A549 (cell line): ENCODE measurements around the gene KCTD12.

Experiments
- MAZ ChIP-seq: fragments of 150-350 bp; IDR thresholded peaks from 2 replicates; pipeline ENCODE4 v1.6.1; 2014; ENCODE audit warnings: antibody characterized with exemption, low read depth, low read length, borderline replicate concordance
- POLR2A ChIP-seq: IDR thresholded peaks from 2 replicates; pipeline ENCODE4 v1.6.1; 2012; ENCODE audit warnings: mild to moderate bottlenecking, low read length
- TF ChIP-seq, protein P1 (sequence below): fragments of 200-600 bp; sonication (generic); IDR thresholded peaks from 2 replicates; pipeline ENCODE4 v1.6.1; 2016; ENCODE audit warnings: antibody characterized with exemption, mild to moderate bottlenecking, moderate library complexity
- TF ChIP-seq, protein P2 (sequence below): fragments of 250-450 bp; sonication (Bioruptor Pico); IDR thresholded peaks from 2 replicates; pipeline ENCODE4 v1.5.0; 2021; ENCODE audit warnings: mild to moderate bottlenecking, moderate library complexity, borderline replicate concordance
- TF ChIP-seq, protein P3 (sequence below): fragments of >200 bp; sonication (Bioruptor Twin); formaldehyde crosslinking; IDR thresholded peaks from 3 replicates; pipeline ENCODE4 v1.6.1; 2016
- TF ChIP-seq, protein P4 (sequence below): IDR thresholded peaks from 2 replicates; pipeline ENCODE4 v1.6.1; 2012
- TF ChIP-seq, protein P5 (sequence below): fragments of >200 bp; sonication (Bioruptor Twin); formaldehyde crosslinking; IDR thresholded peaks from 3 replicates; pipeline ENCODE4 v1.5.1; 2016

DNA sequence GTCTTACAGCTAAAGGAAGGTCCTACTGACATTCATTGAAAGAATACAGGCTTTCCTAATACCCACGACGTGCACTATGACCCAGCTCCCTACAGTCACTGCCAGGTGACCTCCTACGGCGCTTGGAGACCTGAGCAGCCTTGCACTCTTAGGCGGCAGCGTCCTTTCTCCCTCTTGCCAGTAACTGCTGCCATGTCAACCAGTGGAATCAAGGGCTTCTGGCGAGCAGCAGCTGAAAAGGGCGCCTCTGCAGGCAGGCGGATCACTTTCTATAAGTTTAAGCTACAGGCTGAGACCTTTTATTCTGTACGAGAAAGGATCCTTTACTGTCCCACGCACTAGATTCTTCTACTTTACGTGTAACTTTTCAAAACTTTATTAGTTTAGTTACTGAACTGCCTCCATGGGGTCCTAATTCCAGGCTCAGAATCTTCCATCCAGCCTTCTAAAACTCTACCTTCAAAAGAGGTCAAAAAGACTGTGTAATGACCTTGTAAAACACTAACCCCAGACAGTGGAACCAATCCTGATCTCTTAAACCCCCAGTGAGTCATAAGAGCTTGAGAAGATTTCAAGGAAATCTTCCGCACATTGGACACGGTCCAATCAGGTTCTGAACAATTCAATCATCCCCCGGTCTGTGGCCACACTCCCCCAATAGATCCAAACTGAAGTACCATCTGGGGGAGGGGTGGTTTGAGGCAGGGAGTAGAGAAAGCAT, 1.9 kb downstream of the KCTD12 start:
- TF ChIP-seq, protein P1, sequence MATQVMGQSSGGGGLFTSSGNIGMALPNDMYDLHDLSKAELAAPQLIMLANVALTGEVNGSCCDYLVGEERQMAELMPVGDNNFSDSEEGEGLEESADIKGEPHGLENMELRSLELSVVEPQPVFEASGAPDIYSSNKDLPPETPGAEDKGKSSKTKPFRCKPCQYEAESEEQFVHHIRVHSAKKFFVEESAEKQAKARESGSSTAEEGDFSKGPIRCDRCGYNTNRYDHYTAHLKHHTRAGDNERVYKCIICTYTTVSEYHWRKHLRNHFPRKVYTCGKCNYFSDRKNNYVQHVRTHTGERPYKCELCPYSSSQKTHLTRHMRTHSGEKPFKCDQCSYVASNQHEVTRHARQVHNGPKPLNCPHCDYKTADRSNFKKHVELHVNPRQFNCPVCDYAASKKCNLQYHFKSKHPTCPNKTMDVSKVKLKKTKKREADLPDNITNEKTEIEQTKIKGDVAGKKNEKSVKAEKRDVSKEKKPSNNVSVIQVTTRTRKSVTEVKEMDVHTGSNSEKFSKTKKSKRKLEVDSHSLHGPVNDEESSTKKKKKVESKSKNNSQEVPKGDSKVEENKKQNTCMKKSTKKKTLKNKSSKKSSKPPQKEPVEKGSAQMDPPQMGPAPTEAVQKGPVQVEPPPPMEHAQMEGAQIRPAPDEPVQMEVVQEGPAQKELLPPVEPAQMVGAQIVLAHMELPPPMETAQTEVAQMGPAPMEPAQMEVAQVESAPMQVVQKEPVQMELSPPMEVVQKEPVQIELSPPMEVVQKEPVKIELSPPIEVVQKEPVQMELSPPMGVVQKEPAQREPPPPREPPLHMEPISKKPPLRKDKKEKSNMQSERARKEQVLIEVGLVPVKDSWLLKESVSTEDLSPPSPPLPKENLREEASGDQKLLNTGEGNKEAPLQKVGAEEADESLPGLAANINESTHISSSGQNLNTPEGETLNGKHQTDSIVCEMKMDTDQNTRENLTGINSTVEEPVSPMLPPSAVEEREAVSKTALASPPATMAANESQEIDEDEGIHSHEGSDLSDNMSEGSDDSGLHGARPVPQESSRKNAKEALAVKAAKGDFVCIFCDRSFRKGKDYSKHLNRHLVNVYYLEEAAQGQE, result no peak
- TF ChIP-seq MAZ, result no peak
- TF ChIP-seq, protein P2, sequence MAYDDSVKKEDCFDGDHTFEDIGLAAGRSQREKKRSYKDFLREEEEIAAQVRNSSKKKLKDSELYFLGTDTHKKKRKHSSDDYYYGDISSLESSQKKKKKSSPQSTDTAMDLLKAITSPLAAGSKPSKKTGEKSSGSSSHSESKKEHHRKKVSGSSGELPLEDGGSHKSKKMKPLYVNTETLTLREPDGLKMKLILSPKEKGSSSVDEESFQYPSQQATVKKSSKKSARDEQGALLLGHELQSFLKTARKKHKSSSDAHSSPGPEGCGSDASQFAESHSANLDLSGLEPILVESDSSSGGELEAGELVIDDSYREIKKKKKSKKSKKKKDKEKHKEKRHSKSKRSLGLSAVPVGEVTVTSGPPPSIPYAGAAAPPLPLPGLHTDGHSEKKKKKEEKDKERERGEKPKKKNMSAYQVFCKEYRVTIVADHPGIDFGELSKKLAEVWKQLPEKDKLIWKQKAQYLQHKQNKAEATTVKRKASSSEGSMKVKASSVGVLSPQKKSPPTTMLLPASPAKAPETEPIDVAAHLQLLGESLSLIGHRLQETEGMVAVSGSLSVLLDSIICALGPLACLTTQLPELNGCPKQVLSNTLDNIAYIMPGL (CRISPR knock-in tag), result no peak
- TF ChIP-seq, protein P3, sequence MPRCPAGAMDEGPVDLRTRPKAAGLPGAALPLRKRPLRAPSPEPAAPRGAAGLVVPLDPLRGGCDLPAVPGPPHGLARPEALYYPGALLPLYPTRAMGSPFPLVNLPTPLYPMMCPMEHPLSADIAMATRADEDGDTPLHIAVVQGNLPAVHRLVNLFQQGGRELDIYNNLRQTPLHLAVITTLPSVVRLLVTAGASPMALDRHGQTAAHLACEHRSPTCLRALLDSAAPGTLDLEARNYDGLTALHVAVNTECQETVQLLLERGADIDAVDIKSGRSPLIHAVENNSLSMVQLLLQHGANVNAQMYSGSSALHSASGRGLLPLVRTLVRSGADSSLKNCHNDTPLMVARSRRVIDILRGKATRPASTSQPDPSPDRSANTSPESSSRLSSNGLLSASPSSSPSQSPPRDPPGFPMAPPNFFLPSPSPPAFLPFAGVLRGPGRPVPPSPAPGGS, result no peak
- TF ChIP-seq, protein P4, sequence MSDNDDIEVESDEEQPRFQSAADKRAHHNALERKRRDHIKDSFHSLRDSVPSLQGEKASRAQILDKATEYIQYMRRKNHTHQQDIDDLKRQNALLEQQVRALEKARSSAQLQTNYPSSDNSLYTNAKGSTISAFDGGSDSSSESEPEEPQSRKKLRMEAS, result no peak
- no peak for TF ChIP-seq POLR2A
- TF ChIP-seq, protein P5, sequence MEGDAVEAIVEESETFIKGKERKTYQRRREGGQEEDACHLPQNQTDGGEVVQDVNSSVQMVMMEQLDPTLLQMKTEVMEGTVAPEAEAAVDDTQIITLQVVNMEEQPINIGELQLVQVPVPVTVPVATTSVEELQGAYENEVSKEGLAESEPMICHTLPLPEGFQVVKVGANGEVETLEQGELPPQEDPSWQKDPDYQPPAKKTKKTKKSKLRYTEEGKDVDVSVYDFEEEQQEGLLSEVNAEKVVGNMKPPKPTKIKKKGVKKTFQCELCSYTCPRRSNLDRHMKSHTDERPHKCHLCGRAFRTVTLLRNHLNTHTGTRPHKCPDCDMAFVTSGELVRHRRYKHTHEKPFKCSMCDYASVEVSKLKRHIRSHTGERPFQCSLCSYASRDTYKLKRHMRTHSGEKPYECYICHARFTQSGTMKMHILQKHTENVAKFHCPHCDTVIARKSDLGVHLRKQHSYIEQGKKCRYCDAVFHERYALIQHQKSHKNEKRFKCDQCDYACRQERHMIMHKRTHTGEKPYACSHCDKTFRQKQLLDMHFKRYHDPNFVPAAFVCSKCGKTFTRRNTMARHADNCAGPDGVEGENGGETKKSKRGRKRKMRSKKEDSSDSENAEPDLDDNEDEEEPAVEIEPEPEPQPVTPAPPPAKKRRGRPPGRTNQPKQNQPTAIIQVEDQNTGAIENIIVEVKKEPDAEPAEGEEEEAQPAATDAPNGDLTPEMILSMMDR, result no peak
